Measurements from ENCODE around the gene STK39.

STK39 gene

DNA sequence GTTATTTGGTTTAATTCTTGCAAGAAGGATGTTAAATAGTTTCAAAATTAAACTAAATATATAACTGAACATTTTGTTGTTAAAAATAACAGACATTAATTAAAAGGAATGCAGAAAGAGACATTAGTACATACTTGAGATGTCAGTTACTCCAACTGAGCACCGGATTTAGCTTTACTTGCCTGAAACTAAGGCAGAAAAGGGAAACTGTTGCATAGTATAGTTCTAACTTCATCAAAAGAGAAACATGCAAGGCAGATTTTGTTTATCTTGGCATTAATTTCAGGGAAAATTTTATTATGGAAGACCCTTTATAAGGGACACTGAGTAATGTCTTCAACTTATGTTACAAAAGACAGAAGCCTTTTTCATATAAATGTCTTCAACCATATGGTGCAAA is 218.3 kb downstream of the STK39 start:
- TF ChIP-seq, protein P1, sequence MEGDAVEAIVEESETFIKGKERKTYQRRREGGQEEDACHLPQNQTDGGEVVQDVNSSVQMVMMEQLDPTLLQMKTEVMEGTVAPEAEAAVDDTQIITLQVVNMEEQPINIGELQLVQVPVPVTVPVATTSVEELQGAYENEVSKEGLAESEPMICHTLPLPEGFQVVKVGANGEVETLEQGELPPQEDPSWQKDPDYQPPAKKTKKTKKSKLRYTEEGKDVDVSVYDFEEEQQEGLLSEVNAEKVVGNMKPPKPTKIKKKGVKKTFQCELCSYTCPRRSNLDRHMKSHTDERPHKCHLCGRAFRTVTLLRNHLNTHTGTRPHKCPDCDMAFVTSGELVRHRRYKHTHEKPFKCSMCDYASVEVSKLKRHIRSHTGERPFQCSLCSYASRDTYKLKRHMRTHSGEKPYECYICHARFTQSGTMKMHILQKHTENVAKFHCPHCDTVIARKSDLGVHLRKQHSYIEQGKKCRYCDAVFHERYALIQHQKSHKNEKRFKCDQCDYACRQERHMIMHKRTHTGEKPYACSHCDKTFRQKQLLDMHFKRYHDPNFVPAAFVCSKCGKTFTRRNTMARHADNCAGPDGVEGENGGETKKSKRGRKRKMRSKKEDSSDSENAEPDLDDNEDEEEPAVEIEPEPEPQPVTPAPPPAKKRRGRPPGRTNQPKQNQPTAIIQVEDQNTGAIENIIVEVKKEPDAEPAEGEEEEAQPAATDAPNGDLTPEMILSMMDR (conservative IDR thresholded peaks at IDR 0.05; ENCODE audit: low read depth, low read length), result no peak
- H3K4me3 ChIP-seq (ENCODE audit: low read length), result no peak overlapping the region
- DNase-seq (ENCODE audit: low read depth), result no peak

DNA sequence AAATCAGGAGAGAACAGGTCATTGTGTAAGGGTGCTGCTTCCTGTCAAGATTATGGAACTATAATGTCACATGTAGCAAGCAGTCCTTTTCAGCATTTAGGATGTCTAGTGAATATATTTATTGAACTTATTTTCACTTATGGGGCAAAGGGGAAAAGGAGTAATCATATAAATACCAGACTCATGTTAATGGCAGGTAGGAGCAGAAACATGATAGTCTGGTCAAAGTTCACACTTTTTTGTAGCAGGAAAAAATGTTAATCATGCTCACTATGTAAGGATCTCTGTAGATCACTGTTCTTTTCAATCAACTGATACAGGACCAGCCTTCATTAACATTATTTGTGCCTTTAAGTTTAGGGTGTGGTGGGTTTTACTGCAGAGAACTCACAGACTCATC is 219.0 kb downstream of the STK39 start:
- no peak overlapping the region for H3K4me3 ChIP-seq (ENCODE audit: low read length)
- TF ChIP-seq, protein P1 (conservative IDR thresholded peaks at IDR 0.05; ENCODE audit: low read depth, low read length), result no peak
- no peak for DNase-seq (ENCODE audit: low read depth)

DNA sequence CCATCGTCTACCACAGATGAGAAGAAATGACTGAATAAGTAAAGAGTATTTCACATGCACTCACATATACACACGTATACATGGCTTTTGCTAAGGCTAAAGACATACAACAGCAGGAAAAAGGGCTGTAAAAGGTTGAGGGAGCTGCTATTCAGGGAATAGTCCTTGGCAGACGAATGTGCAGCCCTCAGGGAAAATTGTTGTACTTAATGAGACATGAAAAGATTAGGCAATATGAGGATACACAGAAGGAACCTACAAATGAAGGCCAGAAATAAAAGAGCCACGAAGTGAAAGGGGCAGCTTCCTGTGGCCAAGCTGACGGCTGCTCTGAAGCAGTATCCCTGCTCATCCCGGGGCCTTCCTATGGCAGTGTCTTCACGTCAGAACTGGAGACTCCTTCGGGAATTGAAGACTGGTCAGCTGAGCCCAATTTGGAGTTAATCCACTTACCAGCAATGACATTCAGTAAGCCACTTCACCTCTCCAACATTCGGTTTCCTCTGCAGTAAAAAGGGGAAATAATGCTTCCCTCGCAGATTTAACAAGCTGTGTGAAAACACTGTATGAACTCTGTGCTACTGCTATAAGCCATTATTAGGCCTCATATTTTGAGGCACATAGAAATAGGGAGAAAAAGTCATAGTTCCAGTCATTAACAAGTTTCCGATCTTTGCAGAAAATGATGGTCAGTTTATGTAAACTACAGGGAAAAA is 221.8 kb downstream of the STK39 start:
- TF ChIP-seq, protein P1 (conservative IDR thresholded peaks at IDR 0.05; ENCODE audit: low read depth, low read length), result no peak
- H3K4me3 ChIP-seq (ENCODE audit: low read length), result no peak overlapping the region
- DNase-seq (ENCODE audit: low read depth), result no peak

DNA sequence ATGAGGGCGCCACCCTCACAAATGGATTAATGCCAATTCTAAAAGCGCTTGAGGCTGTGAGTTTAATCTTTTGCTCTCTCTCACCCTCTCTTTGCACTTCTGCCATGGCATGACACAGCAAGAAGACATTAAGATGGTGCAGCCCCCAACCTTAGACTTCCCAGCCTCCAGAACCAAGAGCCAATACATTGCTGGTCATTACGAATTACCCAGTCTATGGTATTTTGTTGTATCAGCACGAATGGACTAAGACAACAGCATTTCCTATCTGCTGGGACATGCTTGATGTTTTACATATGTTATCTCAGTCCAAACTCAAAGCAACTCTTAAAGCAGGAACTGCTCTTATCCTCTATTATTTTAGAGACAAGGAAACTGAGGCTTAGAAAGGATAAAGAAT is 222.9 kb downstream of the STK39 start:
- DNase-seq (ENCODE audit: low read depth), result no peak
- TF ChIP-seq, protein P1 (conservative IDR thresholded peaks at IDR 0.05; ENCODE audit: low read depth, low read length), result no peak
- H3K4me3 ChIP-seq (ENCODE audit: low read length), result no peak overlapping the region

DNA sequence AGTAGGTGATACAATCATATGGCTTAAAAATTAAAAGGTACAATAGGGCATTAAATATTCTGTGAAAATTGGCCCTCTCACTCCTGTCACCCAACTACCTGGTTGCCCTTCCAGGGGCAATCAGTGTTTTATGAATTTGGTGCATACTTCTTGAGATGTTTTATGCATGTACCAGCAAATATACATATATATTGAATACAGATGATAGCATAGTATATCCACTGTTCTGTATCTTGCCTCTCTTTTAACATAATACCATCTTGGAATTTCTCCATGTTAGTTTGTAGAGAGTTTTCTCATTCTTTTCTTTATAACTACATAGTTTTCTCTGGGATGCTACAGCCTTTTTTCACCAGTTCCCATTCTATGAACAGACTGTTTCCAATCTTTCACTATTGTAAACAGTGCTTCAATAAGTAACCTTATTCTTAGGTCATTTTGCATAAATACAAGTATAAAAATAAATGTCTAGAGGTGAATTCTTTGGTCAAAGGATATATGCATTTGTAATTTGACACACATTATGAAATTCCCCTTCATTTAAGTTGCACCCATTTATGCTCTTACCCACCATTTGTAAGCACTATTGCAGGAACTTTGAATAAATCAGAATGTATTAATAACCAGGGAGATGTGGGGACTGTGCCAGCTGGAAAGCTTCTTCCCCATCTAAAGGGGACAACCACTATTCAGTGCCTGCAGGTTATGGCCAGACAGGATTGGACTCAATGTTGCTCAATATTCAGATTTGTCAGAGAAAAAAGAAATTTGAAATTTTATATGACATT is 225.4 kb downstream of the STK39 start:
- no peak overlapping the region for H3K4me3 ChIP-seq (ENCODE audit: low read length)
- TF ChIP-seq, protein P1 (conservative IDR thresholded peaks at IDR 0.05; ENCODE audit: low read depth, low read length), result no peak
- DNase-seq (ENCODE audit: low read depth), result no peak

DNA sequence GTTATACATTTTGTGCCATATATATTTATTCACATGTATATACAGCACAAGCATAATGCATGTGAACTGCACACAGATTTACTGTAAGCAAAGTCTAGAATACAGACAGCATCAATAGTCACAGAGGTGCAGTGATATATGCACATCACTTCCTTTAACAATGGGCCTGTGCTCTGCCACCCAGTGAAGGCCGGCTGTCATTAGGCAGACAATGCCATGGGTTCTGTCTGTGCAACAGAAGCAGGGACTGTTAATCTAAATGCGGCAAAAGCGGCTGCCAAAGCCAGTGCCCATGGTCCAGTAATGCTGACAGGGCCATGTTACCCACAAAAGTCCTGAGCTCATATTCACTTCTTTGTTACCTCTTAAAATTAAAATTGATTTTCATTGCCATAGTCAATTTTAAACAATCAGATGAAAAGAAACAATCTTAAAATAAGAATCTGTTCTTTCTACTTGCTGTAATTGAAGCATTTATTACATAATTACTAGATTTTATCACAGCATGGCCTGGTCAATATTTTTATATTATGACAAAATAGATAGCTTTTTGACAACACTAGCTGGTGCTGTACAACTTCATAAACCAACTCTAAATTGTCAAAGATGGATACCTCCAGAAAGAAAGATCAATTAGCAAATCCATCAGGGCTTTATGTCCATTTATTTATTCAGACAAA is 232.0 kb downstream of the STK39 start:
- no peak for DNase-seq (ENCODE audit: low read depth)
- TF ChIP-seq, protein P1 (conservative IDR thresholded peaks at IDR 0.05; ENCODE audit: low read depth, low read length), result no peak
- no peak overlapping the region for H3K4me3 ChIP-seq (ENCODE audit: low read length)

All from retinal pigment epithelial cell (primary cell).